G401 (cell line): Measurements from ENCODE around the gene TMEM53. TPM values are rescaled to one million over a fixed set of nuclear protein-coding genes. Genes with fewer than 3 reads are reported as not detected.
"Not testable (repeated sequence)": the region's sequence is repeated elsewhere in the genome, so short reads cannot be mapped to it uniquely, and the experiment has no call there.

Source experiments
- DNase-seq: peaks from one replicate; pipeline ENCODE4 v3.0.0-alpha.2; 2015; ENCODE audit warnings: low spot score
- in situ Hi-C: cut with HindIII; loops from 2 replicates; pipeline ENCODE4 v1.10.0; 2016; ENCODE audit warnings: low sequenced_read_pairs, mixed read lengths
- total RNA-seq: library from RNA; depleted of rRNA; stranded (reverse); fragments of >200 nt; shearing (Covaris generic); gene quantifications from 2 replicates; pipeline ENCODE4 v1.2.3, GENCODE V29; 2014

Gene TMEM53
- total RNA-seq, 1 experiment from 2014 or later: 23.1 TPM

- DNase-seq: no peak
- in situ Hi-C loops: no loop called here
Observed at GRCh38 chr1:44700573-44700972, 26.3 kb upstream of the TMEM53 start.

- DNase-seq, in situ Hi-C loops: not testable (repeated sequence)
Observed at GRCh38 chr1:44699375-44699774, 25.1 kb upstream of the TMEM53 start.

- no peak for DNase-seq
- in situ Hi-C loops: no loop called here
Observed at GRCh38 chr1:44698138-44698537, 23.9 kb upstream of the TMEM53 start.

- DNase-seq: no peak
- in situ Hi-C loops: no loop called here
Observed at GRCh38 chr1:44696789-44697345, 22.6 kb upstream of the TMEM53 start.

- in situ Hi-C loops: no loop called here
- DNase-seq: no peak
Observed at GRCh38 chr1:44696101-44696500, 21.8 kb upstream of the TMEM53 start.

GRCh38 chr1:44695671-44696070 lies 21.4 kb upstream of the TMEM53 start:
- no peak for DNase-seq
- in situ Hi-C loops: no loop called here

GRCh38 chr1:44694863-44695478 lies 20.7 kb upstream of the TMEM53 start:
- in situ Hi-C loops: no loop called here
- no peak for DNase-seq

- in situ Hi-C loops: no loop called here
- no peak for DNase-seq
Observed at GRCh38 chr1:44693900-44694299, 19.6 kb upstream of the TMEM53 start.

- in situ Hi-C loops: no loop called here
- no peak for DNase-seq
Observed at GRCh38 chr1:44693159-44693558, 18.9 kb upstream of the TMEM53 start.

GRCh38 chr1:44689447-44689765 lies 15.1 kb upstream of the TMEM53 start:
- in situ Hi-C loops: no loop called here
- DNase-seq: no peak

GRCh38 chr1:44688760-44689446 lies 14.6 kb upstream of the TMEM53 start:
- in situ Hi-C loops: no loop called here
- no peak for DNase-seq

- no peak for DNase-seq
- in situ Hi-C loops: no loop called here
Observed at GRCh38 chr1:44685881-44686280, 11.6 kb upstream of the TMEM53 start.

- in situ Hi-C loops: no loop called here
- no peak for DNase-seq
Observed at GRCh38 chr1:44685218-44685617, 10.9 kb upstream of the TMEM53 start.

- in situ Hi-C loops: no loop called here
Observed at GRCh38 chr1:44684525-44684924, 10.2 kb upstream of the TMEM53 start.

GRCh38 chr1:44682883-44683265 lies 8.6 kb upstream of the TMEM53 start:
- no peak for DNase-seq
- in situ Hi-C loops: no loop called here

More at GRCh38 chr1:44684525-44684924, 10.2 kb upstream of the TMEM53 start:
- no peak for DNase-seq

GRCh38 chr1:44681905-44682882 lies 7.9 kb upstream of the TMEM53 start:
- in situ Hi-C loops: no loop called here
- DNase-seq: no peak

- in situ Hi-C loops: no loop called here
- no peak for DNase-seq
Observed at GRCh38 chr1:44679468-44679867, 5.2 kb upstream of the TMEM53 start.

- in situ Hi-C loops: no loop called here
- no peak for DNase-seq
Observed at GRCh38 chr1:44678626-44679025, 4.3 kb upstream of the TMEM53 start.

GRCh38 chr1:44678120-44678519 lies 3.8 kb upstream of the TMEM53 start:
- no peak for DNase-seq
- in situ Hi-C loops: no loop called here
